PC-9 (cell line): ENCODE measurements around the gene KIF5C. TPM values are rescaled to one million over a fixed set of nuclear protein-coding genes. Genes with fewer than 3 reads are reported as not detected.

Experiments used
- BruUV-seq: library from RNA; stranded (reverse); fragments of 400-500 nt; replicated peaks from 2 replicates; lab custom pipeline; 2021; lab: Mats Ljungman, UMichigan
- CTCF ChIA-PET: fragments of 300-600 bp; sonication (Branson Sonifier 250); formaldehyde crosslinking; loops from one replicate; lab custom pipeline; 2022; ENCODE audit warnings: antibody characterized with exemption; lab: Charles Lee
- POLR2A ChIA-PET: fragments of 300-600 bp; sonication (Branson Sonifier 250); formaldehyde crosslinking; loops from one replicate; lab custom pipeline; 2022; ENCODE audit warnings: antibody characterized with exemption; ENCODE audit not compliant: unreplicated experiment; lab: Charles Lee
- DNase-seq, 2 experiments: peaks; one replicate each; pipeline versions ENCODE4 v3.0.0 to v3.0.0-alpha.2; 2015 to 2022; ENCODE audit warnings: mixed read lengths in 1 of 2
- H2AFZ ChIP-seq: fragments of 200-600 bp; sonication (generic); 2 replicates; pipeline ENCODE4 v1.8.1; 2017; ENCODE audit warnings: antibody characterized with exemption
- H3F3A ChIP-seq: fragments of 200-600 bp; sonication (generic); 2 replicates; pipeline ENCODE4 v1.8.1; 2017; ENCODE audit warnings: antibody characterized with exemption, mild to moderate bottlenecking, low read depth; ENCODE audit not compliant: insufficient read depth
- H3K27ac ChIP-seq: fragments of 200-600 bp; sonication (generic); 2 replicates; pipeline ENCODE4 v1.6.1; 2016; ENCODE audit warnings: mixed run types
- H3K27me3 ChIP-seq: fragments of 200-600 bp; sonication (generic); 2 replicates; pipeline ENCODE4 v1.6.1; 2016; ENCODE audit warnings: low read depth, mixed run types; ENCODE audit not compliant: insufficient read depth
- H3K36me3 ChIP-seq: fragments of 200-600 bp; sonication (generic); 2 replicates; pipeline ENCODE4 v1.6.1; 2016; ENCODE audit warnings: low read depth, mixed run types
- H3K4me1 ChIP-seq: fragments of 200-600 bp; sonication (generic); replicated peaks from 2 replicates; pipeline ENCODE4 v1.6.1; 2016; ENCODE audit warnings: mixed run types; ENCODE audit not compliant: insufficient read depth
- H3K4me2 ChIP-seq: fragments of 200-600 bp; sonication (generic); 2 replicates; pipeline ENCODE4 v1.6.1; 2017; ENCODE audit warnings: mixed run types
- H3K4me3 ChIP-seq: fragments of 200-600 bp; sonication (generic); 2 replicates; pipeline ENCODE4 v1.6.1; 2016; ENCODE audit warnings: mixed run types
- H3K79me2 ChIP-seq: fragments of 200-600 bp; sonication (generic); 2 replicates; pipeline ENCODE4 v1.6.1; 2017; ENCODE audit warnings: low read depth, mixed run types
- H3K9me2 ChIP-seq: fragments of 200-600 bp; sonication (generic); 2 replicates; pipeline ENCODE4 v1.8.1; 2017; ENCODE audit warnings: mild to moderate bottlenecking; ENCODE audit not compliant: insufficient read depth
- H3K9me3 ChIP-seq: fragments of 200-600 bp; sonication (generic); 2 replicates; pipeline ENCODE4 v1.8.1; 2016; ENCODE audit warnings: low read depth; ENCODE audit not compliant: insufficient read depth
- H4K20me1 ChIP-seq: fragments of 200-600 bp; sonication (generic); 2 replicates; pipeline ENCODE4 v1.8.1; 2017; ENCODE audit not compliant: insufficient read depth
- CTCF ChIP-seq: fragments of 200-600 bp; sonication (generic); conservative IDR thresholded peaks from 2 replicates; pipeline ENCODE4 v1.6.1; 2017; ENCODE audit warnings: mixed run types, antibody characterized with exemption, mild to moderate bottlenecking, moderate library complexity
- EZH2 ChIP-seq: fragments of 200-600 bp; sonication (generic); IDR thresholded peaks from 2 replicates; pipeline ENCODE4 v1.8.0; 2017; ENCODE audit warnings: antibody characterized with exemption, low read depth
- intact Hi-C: fragments of 100-400 bp; cut with micrococcal nuclease; formaldehyde crosslinking; loops from one replicate; pipeline ENCODE4 v1.10.0; 2022; ENCODE audit not compliant: unreplicated experiment
- total RNA-seq: library from RNA; stranded (reverse); gene quantifications from 2 replicates; pipeline ENCODE4 v1.2.3, GENCODE V29; 2021

The KIF5C gene
- total RNA-seq, 1 experiment from 2014 or later = 0.07 TPM

- no peak overlapping the region for H3K4me3 ChIP-seq
- intact Hi-C loops = no loop called here
- H3K36me3 ChIP-seq = no peaks in the 10 kb centered on the region
- H4K20me1 ChIP-seq = no peaks in the 10 kb centered on the region
- no peak overlapping the region for H3K27ac ChIP-seq
- H3K9me3 ChIP-seq = no peaks in the 10 kb centered on the region
- H3K79me2 ChIP-seq = no peaks in the 10 kb centered on the region
- CTCF ChIA-PET = no interaction called here
- H3K4me2 ChIP-seq = no peak overlapping the region
- no peak for DNase-seq
- BruUV-seq = no TSS peak
- H3K27me3 ChIP-seq = no peaks in the 10 kb centered on the region
- no peaks in the 10 kb centered on the region; the same call in 1 of the 2 replicates for H3K4me1 ChIP-seq
- no peaks in the 10 kb centered on the region for H3F3A ChIP-seq
- H2AFZ ChIP-seq = no peak overlapping the region
- no peak for TF ChIP-seq EZH2
- TF ChIP-seq CTCF = no peak
- POLR2A ChIA-PET = no interaction called here
- H3K9me2 ChIP-seq = no peaks in the 10 kb centered on the region
These were observed 144.7 kb downstream of the KIF5C start for GRCh38 chr2:149019768-149020167.

- no peaks in the 10 kb centered on the region for H3F3A ChIP-seq
- intact Hi-C loops = no loop called here
- H3K4me1 ChIP-seq = no peaks in the 10 kb centered on the region; the same call in 1 of the 2 replicates
- H2AFZ ChIP-seq = no peak overlapping the region
- no peak for DNase-seq
- H3K9me3 ChIP-seq = no peaks in the 10 kb centered on the region
- no peaks in the 10 kb centered on the region for H4K20me1 ChIP-seq
- no peak overlapping the region for H3K27ac ChIP-seq
- ChIA-PET POLR2A (no interaction called here), CTCF (no interaction called here)
- no TSS peak for BruUV-seq
- H3K36me3 ChIP-seq = no peaks in the 10 kb centered on the region
- H3K4me3 ChIP-seq = no peak overlapping the region
- no peak overlapping the region for H3K4me2 ChIP-seq
- H3K79me2 ChIP-seq = no peaks in the 10 kb centered on the region
- H3K9me2 ChIP-seq = no peaks in the 10 kb centered on the region
- TF ChIP-seq CTCF (no peak), EZH2 (no peak)
- no peaks in the 10 kb centered on the region for H3K27me3 ChIP-seq
These were observed 145.4 kb downstream of the KIF5C start for GRCh38 chr2:149020432-149020851.

GRCh38 chr2:149021271-149021719, 146.3 kb downstream of the KIF5C start:
- Histone ChIP-seq H3F3A (no peaks in the 10 kb centered on the region), H3K9me3 (no peaks in the 10 kb centered on the region), H4K20me1 (no peaks in the 10 kb centered on the region), H3K4me3 (no peak overlapping the region), H3K79me2 (no peaks in the 10 kb centered on the region), H3K4me1 (no peaks in the 10 kb centered on the region; the same call in 1 of the 2 replicates), H3K9me2 (no peaks in the 10 kb centered on the region), H3K27me3 (no peaks in the 10 kb centered on the region), H2AFZ (no peak overlapping the region), H3K4me2 (no peak overlapping the region), H3K36me3 (no peaks in the 10 kb centered on the region), H3K27ac (no peak overlapping the region)
- POLR2A ChIA-PET = no interaction called here
- intact Hi-C loops = no loop called here
- no TSS peak for BruUV-seq
- DNase-seq = no peak
- TF ChIP-seq EZH2 (no peak), CTCF (no peak)
- CTCF ChIA-PET = no interaction called here
